GM21717 (cell line): Measurements from ENCODE around the gene TPM2.
"Not testable (repeated sequence)": the region's sequence is repeated elsewhere in the genome, so short reads cannot be mapped to it uniquely, and the experiment has no call there.

ENCODE experiments used
- ATAC-seq: cut with Tn5 transposase; IDR thresholded peaks from one replicate; pipeline ENCODE4 v1.9.1; 2021; ENCODE audit warnings: mild to moderate bottlenecking, moderate library complexity; ENCODE audit not compliant: unreplicated experiment

Gene TPM2

GRCh38 chr9:35657546-35658136 lies 32.1 kb downstream of the TPM2 start, which contains the start of gene RMRP:
RMRP (minus strand) TSS chr9:35658019.
- peak; percentile 87 for ATAC-seq

- ATAC-seq: no peak
Observed at GRCh38 chr9:35656831-35657545, 32.7 kb downstream of the TPM2 start.

GRCh38 chr9:35656348-35656747 lies 33.4 kb downstream of the TPM2 start:
- ATAC-seq: no peak

GRCh38 chr9:35653611-35654010 lies 36.1 kb downstream of the TPM2 start:
- ATAC-seq: no peak

GRCh38 chr9:35652829-35653209 lies 36.9 kb downstream of the TPM2 start:
- ATAC-seq: no peak

GRCh38 chr9:35651956-35652828 lies 37.5 kb downstream of the TPM2 start:
- ATAC-seq: no peak

DNA sequence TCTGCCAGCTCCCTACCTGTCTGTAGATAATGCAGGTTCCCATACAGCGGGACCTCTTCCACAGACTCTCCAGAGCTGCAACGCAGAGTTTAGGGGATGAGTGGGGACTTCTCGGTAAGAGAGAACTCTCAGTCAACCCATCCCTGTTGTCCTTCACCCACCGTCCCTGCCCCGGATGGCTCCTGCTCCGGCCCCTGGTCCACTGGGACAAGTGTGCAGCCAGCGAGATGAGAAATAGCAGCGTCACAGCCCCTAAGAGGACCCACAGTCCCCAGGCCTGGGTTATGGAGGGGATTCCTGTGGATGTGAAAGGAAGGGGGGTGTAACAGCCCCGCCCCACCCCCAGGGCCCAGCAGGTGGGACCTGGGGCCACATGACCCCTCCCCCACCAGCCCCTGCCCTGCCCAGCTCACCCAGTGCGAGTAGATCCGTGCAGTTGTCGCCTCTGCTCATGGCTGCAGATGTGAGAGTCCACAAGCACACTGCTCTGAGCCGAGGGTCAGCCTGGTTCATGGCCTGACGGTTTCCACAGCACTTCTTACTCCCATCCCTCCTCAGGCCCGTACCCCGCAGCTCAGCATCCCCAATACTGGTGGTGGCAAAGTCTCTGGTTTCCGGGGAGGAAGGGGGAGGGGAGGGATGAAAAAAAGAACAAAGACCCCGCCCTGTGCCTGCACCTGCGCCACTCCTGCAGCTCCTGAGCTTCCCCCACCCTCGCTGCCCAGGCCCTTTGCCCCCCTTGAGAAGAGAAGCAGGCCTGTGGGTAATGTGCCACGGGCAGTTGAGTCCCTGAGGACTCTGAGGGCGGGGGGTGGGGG lies 39.2 kb downstream of the TPM2 start, which contains the start of gene SIT1:
Gene SIT1 (minus strand): TSS at position 591 of the 818 bp plus-strand sequence. CDS start 78 bp downstream, at position 513.
- ATAC-seq: no peak

- no peak for ATAC-seq
Observed at GRCh38 chr9:35649431-35650340, 40.0 kb downstream of the TPM2 start.

DNA sequence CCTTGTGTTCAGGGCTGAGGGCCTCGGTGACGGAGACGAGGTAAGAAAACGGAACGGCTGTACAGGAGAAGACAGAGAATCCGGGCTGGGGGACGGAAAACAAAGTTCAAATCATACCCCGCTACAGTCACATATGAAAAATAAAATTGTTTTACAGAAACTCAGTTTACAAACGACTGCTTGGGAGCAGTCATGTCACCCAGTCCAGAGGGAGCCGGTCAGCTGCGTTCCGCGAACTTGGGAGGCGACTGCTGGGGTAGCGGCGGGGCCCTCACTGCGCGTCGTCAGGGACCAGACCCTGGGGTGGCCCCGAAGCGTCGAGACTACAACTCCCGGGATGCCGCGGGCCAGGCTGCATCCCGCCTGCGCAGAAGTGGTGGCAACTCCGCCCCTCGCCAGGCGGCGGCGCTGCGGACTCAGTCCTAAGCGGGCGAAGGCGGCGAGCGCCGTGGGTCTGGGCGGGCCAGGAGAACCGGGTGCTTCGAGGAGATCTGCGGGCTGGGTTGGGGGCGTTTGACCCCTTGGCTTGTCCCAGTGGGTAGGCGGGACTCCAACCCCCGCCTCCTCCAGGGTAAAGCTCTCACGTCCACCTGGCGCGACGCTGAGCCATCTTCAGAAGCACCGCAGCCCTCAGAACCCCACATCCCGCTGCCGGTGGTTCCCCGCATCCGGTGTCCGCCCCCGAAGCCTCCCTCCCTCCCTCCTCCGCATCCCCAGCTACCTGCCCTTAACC lies 43.0 kb downstream of the TPM2 start:
- peak; percentile 79 for ATAC-seq

GRCh38 chr9:35646153-35646532 lies 43.6 kb downstream of the TPM2 start:
- ATAC-seq: peak; percentile 3

DNA sequence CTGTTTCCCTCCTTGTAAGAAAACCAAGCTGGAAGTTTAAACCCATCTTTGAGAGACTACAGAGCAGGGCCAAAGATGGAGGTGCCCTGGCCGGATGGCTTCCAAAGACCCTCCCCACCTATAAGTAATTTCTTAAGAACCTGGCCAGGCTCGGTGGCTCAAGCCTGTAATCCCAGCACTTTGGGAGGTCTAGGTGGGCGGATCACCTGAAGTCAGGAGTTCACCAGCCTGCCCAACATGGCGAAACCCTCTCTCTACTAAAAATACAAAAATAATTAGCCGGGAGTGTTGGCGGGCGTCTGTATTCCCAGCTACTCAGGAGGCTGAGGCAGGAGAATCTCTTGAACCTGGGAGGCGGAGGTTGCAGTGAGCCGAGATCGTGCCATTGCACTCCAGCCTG lies 44.0 kb downstream of the TPM2 start:
- not testable (repeated sequence) for ATAC-seq

GRCh38 chr9:35643046-35643445 lies 46.7 kb downstream of the TPM2 start:
- ATAC-seq: no peak

DNA sequence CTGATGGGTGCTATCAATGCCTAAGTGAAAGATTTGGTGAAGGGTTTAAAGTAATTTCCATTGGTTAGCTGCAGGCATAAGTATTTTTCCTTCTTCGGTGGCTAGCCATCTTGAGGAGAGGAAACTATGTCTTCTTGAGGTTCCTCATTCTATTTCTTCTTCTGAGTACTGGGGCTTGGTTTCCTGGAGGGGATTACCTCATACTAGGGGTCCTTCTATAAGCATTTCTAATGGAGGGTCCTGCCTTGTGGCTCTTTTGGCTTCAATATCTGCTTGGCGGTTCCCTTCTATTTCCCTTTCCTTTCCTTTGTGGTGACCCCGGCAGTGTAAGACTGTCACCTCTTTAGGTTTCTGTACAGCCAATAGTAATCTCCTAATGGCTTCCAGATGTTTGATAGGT lies 48.2 kb downstream of the TPM2 start:
- not testable (repeated sequence) for ATAC-seq

DNA sequence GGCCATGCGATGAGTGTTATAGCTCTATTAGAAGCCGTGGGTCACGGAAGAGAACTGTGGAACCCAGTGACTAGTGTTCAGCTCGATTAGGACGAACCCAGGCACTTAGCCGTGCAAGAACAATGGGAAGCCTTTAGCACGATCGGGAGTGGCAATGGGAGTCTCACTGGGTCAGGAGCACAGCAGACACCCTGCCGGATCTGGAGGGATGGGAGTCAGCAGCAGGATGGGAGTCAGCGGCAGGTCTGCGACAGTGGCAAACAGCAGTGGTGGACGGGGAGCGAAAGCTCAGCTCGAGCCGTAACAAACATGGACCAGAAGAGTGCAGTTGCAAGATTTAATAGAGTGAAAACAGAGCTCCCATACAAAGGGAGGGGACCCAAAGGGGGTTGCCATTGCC lies 49.3 kb downstream of the TPM2 start:
- not testable (repeated sequence) for ATAC-seq

DNA sequence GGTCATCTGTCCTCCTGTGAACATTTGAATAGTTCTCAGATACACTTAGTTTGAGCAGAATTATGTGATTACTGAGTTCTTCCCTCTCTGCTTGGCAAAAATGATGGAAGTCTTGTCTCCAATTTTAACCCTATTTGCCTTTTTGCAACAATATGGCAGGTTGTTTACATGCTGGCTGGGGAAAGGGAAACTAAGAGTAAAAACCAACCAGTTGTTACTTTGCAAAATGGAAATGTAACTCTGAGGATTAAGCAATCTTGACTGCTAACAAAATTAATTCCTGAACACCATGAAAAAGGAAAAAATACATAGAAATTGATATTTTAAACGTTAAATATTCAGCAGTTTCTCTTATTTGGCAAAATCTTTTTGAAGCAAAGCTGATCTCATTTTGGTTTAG lies 50.1 kb downstream of the TPM2 start:
- no peak for ATAC-seq

GRCh38 chr9:35639225-35639624 lies 50.5 kb downstream of the TPM2 start:
- not testable (repeated sequence) for ATAC-seq

- ATAC-seq: not testable (repeated sequence)
Observed at GRCh38 chr9:35638751-35639150, 51.0 kb downstream of the TPM2 start.

DNA sequence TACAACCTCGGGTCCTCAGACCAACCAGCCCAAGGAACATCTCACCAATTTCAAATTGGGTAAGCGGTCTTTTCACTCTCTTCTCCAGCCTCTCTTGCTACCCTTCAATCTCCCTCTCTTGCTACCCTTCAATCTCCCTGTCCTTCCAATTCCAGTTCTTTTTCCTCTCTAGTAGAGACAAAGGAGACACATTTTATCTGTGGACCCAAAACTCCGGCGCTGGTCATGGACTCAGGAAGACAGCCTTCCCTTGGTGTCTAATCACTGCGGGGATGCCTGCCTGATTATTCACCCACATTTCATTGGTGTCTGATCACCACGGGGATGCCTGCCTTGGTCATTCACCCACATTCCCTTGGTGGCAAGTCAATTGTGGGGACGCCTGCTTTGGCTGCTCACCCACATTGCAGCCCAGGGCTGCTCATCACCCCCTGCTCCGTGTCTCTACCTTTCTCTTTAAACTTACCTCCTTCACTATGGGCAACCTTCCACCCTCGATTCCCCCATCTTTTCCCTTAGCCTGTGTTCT lies 52.2 kb downstream of the TPM2 start:
- ATAC-seq: not testable (repeated sequence)

DNA sequence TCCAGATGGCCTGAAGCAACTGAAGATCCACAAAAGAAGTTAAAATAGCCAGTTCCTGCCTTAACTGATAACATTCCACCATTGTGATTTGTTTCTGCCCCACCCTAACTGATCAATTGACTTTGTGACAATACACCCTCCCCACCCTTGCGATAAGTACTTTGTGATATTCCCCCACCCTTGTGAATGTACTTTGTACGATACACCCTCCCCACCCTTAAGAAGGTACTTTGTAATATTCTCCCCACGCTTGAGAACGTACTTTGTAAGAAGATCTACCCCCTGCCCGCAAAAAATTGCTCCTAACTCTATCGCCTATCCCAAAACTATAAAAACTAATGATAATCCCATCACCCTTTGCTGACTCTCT lies 52.9 kb downstream of the TPM2 start:
- not testable (repeated sequence) for ATAC-seq
